ENCODE data around the gene GSAP.
"Not testable (repeated sequence)": the region's sequence is repeated elsewhere in the genome, so short reads cannot be mapped to it uniquely, and the experiment has no call there.

The GSAP gene

GRCh38 chr7:77415823-77416620 is at the start of gene GSAP:
GSAP (minus strand) TSS chr7:77416349; CDS start chr7:77416321, 28 bp downstream.
- peak; percentile 20 for DNase-seq

GRCh38 chr7:77465256-77465655 is 49.1 kb upstream of the GSAP start:
- no peak for DNase-seq

- no peak for DNase-seq
Measured at GRCh38 chr7:77464589-77464988, 48.4 kb upstream of the GSAP start.

- not testable (repeated sequence) for DNase-seq
Measured at GRCh38 chr7:77463632-77464031, 47.5 kb upstream of the GSAP start.

- DNase-seq, result no peak
Measured at GRCh38 chr7:77461842-77462241, 45.7 kb upstream of the GSAP start.

GRCh38 chr7:77461246-77461645 is 45.1 kb upstream of the GSAP start:
- no peak for DNase-seq

- DNase-seq, result no peak
Measured at GRCh38 chr7:77460057-77460486, 43.9 kb upstream of the GSAP start.

- no peak for DNase-seq
Measured at GRCh38 chr7:77459311-77459726, 43.2 kb upstream of the GSAP start.

- DNase-seq, result no peak
Measured at GRCh38 chr7:77458786-77459185, 42.6 kb upstream of the GSAP start.

- DNase-seq, result no peak
Measured at GRCh38 chr7:77457779-77458178, 41.6 kb upstream of the GSAP start.

- no peak for DNase-seq
Measured at GRCh38 chr7:77456696-77457095, 40.5 kb upstream of the GSAP start.

- DNase-seq, result no peak
Measured at GRCh38 chr7:77455321-77455720, 39.2 kb upstream of the GSAP start.

- no peak for DNase-seq
Measured at GRCh38 chr7:77454802-77455201, 38.7 kb upstream of the GSAP start.

GRCh38 chr7:77453531-77453930 is 37.4 kb upstream of the GSAP start:
- DNase-seq, result no peak

GRCh38 chr7:77451950-77452349 is 35.8 kb upstream of the GSAP start:
- DNase-seq, result not testable (repeated sequence)

- DNase-seq, result no peak
Measured at GRCh38 chr7:77450613-77451012, 34.5 kb upstream of the GSAP start.

GRCh38 chr7:77450054-77450453 is 33.9 kb upstream of the GSAP start:
- DNase-seq, result no peak

GRCh38 chr7:77447616-77448015 is 31.5 kb upstream of the GSAP start:
- DNase-seq, result no peak

GRCh38 chr7:77444123-77444522 is 28.0 kb upstream of the GSAP start:
- no peak for DNase-seq

GRCh38 chr7:77443042-77443441 is 26.9 kb upstream of the GSAP start:
- no peak for DNase-seq

GRCh38 chr7:77442636-77443035 is 26.5 kb upstream of the GSAP start:
- no peak for DNase-seq

GRCh38 chr7:77441046-77441445 is 24.9 kb upstream of the GSAP start:
- DNase-seq, result no peak

- DNase-seq, result no peak
Measured at GRCh38 chr7:77439572-77439971, 23.4 kb upstream of the GSAP start.

- DNase-seq, result no peak
Measured at GRCh38 chr7:77438131-77438530, 22.0 kb upstream of the GSAP start.
